ENCODE data around the gene NSUN4.

Gene NSUN4

GRCh38 chr1:46401964-46402626 is 61.5 kb downstream of the NSUN4 start:
- H3K4me1 Mint-ChIP-seq (ENCODE audit: low read depth), result no peaks in the 10 kb centered on the region
- no peaks in the 10 kb centered on the region for H3K36me3 Mint-ChIP-seq (ENCODE audit: low read depth)
- H3K27ac Mint-ChIP-seq, result no peak overlapping the region
- H3K27me3 Mint-ChIP-seq (ENCODE audit: low read depth), result peaks cover 5% of the 10 kb centered on the region
- no peaks in the 10 kb centered on the region for H3K9me3 Mint-ChIP-seq
- H3K4me3 Mint-ChIP-seq, result no peak overlapping the region

GRCh38 chr1:46403916-46404315 is 63.3 kb downstream of the NSUN4 start:
- Mint-ChIP-seq H3K9me3 (no peaks in the 10 kb centered on the region), H3K4me3 (no peak overlapping the region), H3K27ac (no peak overlapping the region), H3K36me3 (ENCODE audit: low read depth) (no peaks in the 10 kb centered on the region), H3K27me3 (ENCODE audit: low read depth) (peaks cover 5% of the 10 kb centered on the region), H3K4me1 (ENCODE audit: low read depth) (no peaks in the 10 kb centered on the region)

GRCh38 chr1:46404482-46405196 is 64.0 kb downstream of the NSUN4 start:
- H3K4me3 Mint-ChIP-seq, result no peak overlapping the region
- H3K27me3 Mint-ChIP-seq (ENCODE audit: low read depth), result no peaks in the 10 kb centered on the region
- H3K27ac Mint-ChIP-seq, result no peak overlapping the region
- H3K36me3 Mint-ChIP-seq (ENCODE audit: low read depth), result no peaks in the 10 kb centered on the region
- no peaks in the 10 kb centered on the region for H3K4me1 Mint-ChIP-seq (ENCODE audit: low read depth)
- no peaks in the 10 kb centered on the region for H3K9me3 Mint-ChIP-seq

DNA sequence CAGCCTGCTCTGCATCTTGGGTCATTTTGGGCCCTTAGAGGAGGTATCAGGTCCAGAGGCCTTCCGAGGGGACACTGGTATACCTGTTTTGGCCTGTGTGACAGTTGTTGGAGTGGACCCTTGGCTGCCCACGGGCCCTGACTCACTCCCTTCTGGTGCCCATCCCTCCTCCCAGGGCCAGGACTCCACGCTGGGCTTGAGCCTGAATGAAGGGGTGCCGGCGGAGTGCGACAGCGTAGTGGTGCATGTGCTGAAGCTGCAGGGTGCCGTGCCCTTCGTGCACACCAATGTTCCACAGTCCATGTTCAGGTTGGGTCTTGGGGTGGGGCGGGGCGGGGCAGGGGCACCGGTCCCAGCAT is 64.6 kb downstream of the NSUN4 start:
- Mint-ChIP-seq H3K9me3 (no peaks in the 10 kb centered on the region), H3K4me3 (no peak overlapping the region), H3K36me3 (ENCODE audit: low read depth) (no peaks in the 10 kb centered on the region), H3K27ac (no peak overlapping the region), H3K4me1 (ENCODE audit: low read depth) (no peaks in the 10 kb centered on the region), H3K27me3 (ENCODE audit: low read depth) (no peaks in the 10 kb centered on the region)

DNA sequence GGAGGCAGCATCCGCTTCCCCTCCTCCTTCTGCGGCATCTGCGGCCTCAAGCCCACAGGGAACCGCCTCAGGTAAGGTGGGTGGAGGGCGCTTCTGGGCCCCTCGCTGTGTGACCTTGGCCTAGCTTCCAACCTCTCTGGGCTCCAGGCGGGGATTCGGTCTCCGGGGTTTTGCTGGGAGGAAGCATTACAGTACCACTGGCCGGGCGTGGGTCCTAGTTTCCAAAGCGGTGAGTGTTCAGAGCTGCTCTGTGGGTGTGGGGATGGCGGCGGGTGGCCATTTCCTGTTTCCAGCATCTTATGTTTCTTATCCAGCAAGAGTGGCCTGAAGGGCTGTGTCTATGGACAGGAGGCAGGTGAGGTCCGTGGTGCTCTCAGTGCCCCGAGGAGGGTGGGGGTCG is 65.1 kb downstream of the NSUN4 start:
- Mint-ChIP-seq H3K9me3 (no peaks in the 10 kb centered on the region), H3K4me3 (no peak overlapping the region), H3K4me1 (ENCODE audit: low read depth) (no peaks in the 10 kb centered on the region), H3K27me3 (ENCODE audit: low read depth) (no peaks in the 10 kb centered on the region), H3K27ac (no peak overlapping the region), H3K36me3 (ENCODE audit: low read depth) (no peaks in the 10 kb centered on the region)

DNA sequence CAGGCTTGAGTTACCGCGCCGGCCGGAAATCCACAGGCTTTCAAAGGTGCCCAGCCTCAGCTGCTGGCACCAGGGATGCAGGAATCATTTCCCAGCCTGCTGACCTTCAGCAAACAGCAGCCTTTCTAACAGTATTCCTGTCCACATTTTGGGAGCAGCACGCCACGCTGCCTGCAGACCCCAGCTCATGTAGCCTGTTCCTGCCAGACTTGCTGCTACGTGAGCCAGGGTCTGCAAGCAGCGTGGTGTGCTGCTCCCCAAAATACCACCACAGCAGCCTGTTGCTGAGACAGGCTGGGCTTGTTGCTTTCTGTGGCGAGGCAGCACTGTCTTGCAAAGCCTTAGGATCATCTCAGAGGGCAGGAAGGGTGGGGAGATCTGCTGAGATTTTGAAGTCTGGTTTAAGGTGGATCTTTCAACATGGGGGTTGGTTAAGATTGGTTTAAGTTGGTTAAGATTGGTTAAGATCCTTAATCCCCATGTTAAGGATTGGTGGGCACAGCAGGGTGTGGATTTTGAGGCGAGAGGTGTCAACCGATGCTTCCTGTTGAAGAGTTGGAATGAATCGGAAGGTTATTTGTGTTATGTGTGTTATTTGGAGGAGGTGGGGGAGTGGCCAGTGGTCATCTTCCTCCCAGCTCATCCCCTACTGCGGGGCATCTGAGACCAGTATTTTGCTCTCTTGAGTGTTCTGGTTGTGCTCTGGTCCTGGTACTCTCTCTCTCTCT is 66.4 kb downstream of the NSUN4 start:
- Mint-ChIP-seq H3K36me3 (ENCODE audit: low read depth) (no peaks in the 10 kb centered on the region), H3K9me3 (no peaks in the 10 kb centered on the region), H3K4me1 (ENCODE audit: low read depth) (no peaks in the 10 kb centered on the region), H3K27me3 (ENCODE audit: low read depth) (no peaks in the 10 kb centered on the region), H3K4me3 (no peak overlapping the region), H3K27ac (no peak overlapping the region)

GRCh38 chr1:46407636-46408035 is 67.0 kb downstream of the NSUN4 start:
- H3K9me3 Mint-ChIP-seq, result no peaks in the 10 kb centered on the region
- no peaks in the 10 kb centered on the region for H3K27me3 Mint-ChIP-seq (ENCODE audit: low read depth)
- H3K4me3 Mint-ChIP-seq, result no peak overlapping the region
- no peak overlapping the region for H3K27ac Mint-ChIP-seq
- no peaks in the 10 kb centered on the region for H3K4me1 Mint-ChIP-seq (ENCODE audit: low read depth)
- H3K36me3 Mint-ChIP-seq (ENCODE audit: low read depth), result no peaks in the 10 kb centered on the region

DNA sequence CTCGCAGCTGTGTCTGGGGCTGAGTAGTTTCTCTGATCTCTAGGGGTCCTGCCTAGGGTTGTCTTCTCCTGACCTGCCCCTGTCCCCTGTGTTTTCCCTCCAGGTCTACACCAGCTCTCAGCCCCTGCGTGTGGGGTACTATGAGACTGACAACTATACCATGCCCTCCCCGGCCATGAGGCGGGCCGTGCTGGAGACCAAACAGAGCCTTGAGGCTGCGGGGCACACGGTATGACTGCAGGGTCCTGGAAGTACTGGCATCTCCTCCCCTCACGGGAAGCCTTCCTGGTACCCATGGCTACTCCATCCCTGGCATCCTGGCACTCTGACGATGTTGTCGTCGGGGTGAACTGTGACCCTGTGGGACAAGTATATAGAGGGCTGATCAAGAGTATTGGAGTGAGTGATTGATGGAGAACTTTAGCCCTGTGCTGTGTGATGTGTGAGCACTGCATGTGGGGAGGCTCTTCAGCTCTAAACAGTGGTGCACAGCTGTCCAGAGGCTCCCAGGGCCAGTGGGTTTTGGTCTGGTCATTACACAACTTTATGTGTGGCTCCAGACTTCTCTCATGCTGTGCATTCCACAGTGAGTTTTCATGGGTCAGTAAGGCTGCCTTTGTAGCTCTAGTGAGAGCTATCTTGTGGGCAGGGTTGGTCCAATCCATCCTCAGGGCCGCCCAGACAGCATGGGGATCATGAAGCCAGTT is 67.9 kb downstream of the NSUN4 start:
- H3K36me3 Mint-ChIP-seq (ENCODE audit: low read depth), result no peaks in the 10 kb centered on the region
- no peak overlapping the region for H3K4me3 Mint-ChIP-seq
- H3K27me3 Mint-ChIP-seq (ENCODE audit: low read depth), result no peaks in the 10 kb centered on the region
- peak overlapping the region; percentile 59 for H3K27ac Mint-ChIP-seq
- no peaks in the 10 kb centered on the region for H3K4me1 Mint-ChIP-seq (ENCODE audit: low read depth)
- H3K9me3 Mint-ChIP-seq, result no peaks in the 10 kb centered on the region

GRCh38 chr1:46409063-46409372 is 68.4 kb downstream of the NSUN4 start:
- no peaks in the 10 kb centered on the region for H3K4me1 Mint-ChIP-seq (ENCODE audit: low read depth)
- no peak overlapping the region for H3K4me3 Mint-ChIP-seq
- H3K27me3 Mint-ChIP-seq (ENCODE audit: low read depth), result no peaks in the 10 kb centered on the region
- H3K9me3 Mint-ChIP-seq, result no peaks in the 10 kb centered on the region
- H3K36me3 Mint-ChIP-seq (ENCODE audit: low read depth), result no peaks in the 10 kb centered on the region
- no peak overlapping the region for H3K27ac Mint-ChIP-seq

DNA sequence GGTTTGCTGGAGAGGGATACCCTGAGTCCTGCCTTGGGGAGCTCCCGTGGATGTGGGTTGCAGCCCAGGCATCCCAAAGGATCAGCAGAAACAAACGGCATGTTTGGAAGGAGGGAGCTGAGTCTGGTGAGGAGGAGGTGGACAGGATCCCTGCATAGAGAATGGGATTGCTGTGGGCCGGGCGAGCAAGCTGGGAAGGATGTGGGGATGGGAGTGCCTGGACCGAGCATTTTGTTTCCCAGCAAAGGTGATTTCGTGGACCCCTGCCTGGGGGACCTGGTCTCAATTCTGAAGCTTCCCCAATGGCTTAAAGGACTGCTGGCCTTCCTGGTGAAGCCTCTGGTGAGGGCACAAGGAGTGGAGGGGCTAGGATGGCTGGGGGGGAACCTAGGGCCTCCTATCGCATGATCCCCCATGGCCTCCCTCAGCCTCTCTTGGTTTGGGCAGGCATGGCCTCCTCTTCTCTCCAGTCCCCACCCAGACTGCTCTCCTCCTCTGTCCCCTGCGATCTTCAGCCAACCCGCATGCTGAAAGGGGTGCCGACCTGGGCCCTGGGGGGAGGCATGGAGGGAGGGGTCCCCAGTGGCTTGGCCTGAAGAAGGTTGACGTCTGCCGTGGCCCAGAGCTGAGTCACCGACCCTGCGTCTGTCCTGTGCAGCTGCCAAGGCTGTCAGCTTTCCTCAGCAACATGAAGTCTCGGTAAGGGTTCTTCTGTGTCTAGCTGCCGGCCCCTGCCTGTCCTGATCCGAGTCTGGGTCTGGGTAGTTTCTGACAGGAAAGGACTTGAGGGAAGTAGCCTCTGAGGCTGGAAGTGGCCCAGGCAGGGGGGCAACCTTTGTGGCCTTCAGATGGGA is 69.8 kb downstream of the NSUN4 start:
- H3K4me1 Mint-ChIP-seq (ENCODE audit: low read depth), result no peaks in the 10 kb centered on the region
- H3K36me3 Mint-ChIP-seq (ENCODE audit: low read depth), result no peaks in the 10 kb centered on the region
- H3K27ac Mint-ChIP-seq, result no peak overlapping the region
- no peaks in the 10 kb centered on the region for H3K27me3 Mint-ChIP-seq (ENCODE audit: low read depth)
- no peaks in the 10 kb centered on the region for H3K9me3 Mint-ChIP-seq
- no peak overlapping the region for H3K4me3 Mint-ChIP-seq

DNA sequence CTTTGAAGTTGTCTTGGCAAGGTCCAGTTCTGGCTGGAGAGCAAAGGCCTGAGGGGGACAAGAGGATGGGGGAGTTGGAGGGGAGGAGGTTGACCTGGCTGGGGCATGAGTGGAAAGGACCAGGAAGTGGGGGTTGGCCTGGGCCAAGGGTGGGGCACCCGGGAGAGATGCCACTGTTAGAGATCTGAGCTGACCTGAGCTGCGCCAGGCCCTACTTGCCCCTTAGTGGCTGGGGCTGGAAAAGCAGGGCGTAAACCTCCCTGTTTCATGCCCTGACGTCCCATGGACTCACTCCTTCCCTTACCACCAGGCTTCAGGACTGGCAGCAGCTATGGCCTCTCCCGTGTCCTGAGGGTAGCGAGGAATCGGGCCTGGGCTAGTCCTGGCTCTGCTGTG is 70.4 kb downstream of the NSUN4 start:
- no peaks in the 10 kb centered on the region for H3K4me1 Mint-ChIP-seq (ENCODE audit: low read depth)
- H3K27me3 Mint-ChIP-seq (ENCODE audit: low read depth), result no peaks in the 10 kb centered on the region
- no peaks in the 10 kb centered on the region for H3K9me3 Mint-ChIP-seq
- no peak overlapping the region for H3K4me3 Mint-ChIP-seq
- no peak overlapping the region for H3K27ac Mint-ChIP-seq
- no peaks in the 10 kb centered on the region for H3K36me3 Mint-ChIP-seq (ENCODE audit: low read depth)
